ENCODE data around the gene HERC4.

DNA sequence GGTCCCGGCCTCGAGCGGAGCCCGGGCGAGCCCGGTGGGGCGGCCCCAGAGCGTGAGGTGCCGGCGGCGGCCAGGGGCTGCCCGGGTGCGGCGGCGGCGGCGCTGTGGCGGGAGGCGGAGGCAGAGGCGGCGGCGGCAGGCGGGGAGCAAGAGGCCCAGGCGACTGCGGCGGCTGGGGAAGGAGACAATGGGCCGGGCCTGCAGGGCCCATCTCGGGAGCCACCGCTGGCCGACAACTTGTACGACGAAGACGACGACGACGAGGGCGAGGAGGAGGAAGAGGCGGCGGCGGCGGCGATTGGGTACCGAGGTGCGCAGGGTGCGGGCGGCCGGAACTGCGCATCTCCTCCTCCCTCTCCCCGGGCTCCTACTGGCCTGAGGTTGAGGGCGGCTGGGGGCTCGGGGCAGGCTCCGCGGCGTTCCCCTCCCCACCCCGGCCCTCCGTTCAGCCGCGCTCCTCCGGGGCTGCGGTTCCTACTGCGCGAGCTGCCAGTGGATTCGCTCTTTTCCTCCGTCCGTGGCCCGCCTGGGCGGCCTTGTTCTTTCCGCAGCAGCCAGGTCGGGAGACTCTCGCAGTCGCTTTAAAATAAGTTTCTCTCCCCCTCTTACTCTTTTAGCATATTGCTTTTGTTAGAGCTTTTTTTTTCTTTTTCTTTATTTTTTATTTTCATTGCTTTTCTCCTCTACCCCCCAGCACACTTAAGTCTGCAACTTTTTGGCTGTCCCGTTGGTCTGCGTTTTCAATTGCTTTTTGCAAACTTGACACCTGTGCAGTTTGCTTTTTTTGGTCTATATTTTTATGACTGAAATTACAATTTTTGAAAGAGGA, 190.0 kb downstream of the HERC4 start:
- TF ChIP-seq, protein P1, sequence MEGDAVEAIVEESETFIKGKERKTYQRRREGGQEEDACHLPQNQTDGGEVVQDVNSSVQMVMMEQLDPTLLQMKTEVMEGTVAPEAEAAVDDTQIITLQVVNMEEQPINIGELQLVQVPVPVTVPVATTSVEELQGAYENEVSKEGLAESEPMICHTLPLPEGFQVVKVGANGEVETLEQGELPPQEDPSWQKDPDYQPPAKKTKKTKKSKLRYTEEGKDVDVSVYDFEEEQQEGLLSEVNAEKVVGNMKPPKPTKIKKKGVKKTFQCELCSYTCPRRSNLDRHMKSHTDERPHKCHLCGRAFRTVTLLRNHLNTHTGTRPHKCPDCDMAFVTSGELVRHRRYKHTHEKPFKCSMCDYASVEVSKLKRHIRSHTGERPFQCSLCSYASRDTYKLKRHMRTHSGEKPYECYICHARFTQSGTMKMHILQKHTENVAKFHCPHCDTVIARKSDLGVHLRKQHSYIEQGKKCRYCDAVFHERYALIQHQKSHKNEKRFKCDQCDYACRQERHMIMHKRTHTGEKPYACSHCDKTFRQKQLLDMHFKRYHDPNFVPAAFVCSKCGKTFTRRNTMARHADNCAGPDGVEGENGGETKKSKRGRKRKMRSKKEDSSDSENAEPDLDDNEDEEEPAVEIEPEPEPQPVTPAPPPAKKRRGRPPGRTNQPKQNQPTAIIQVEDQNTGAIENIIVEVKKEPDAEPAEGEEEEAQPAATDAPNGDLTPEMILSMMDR (IDR thresholded peaks at IDR 0.05) = no peak
- TF ChIP-seq ZNF263 (CRISPR knock-in tag; IDR thresholded peaks at IDR 0.05; ENCODE audit: low read depth) = no peak
- no peak for TF ChIP-seq E2F4 (CRISPR knock-in tag; IDR thresholded peaks at IDR 0.05; ENCODE audit: borderline replicate concordance, low read depth)
- no peak for TF ChIP-seq MAX (CRISPR knock-in tag; IDR thresholded peaks at IDR 0.05)
- TF ChIP-seq FOXP4 (CRISPR knock-in tag; IDR thresholded peaks at IDR 0.05) = 0 out of 2 replicates have a peak, but pooled peaks have one; percentile 13
- no peak for TF ChIP-seq ELF4 (CRISPR knock-in tag; IDR thresholded peaks at IDR 0.05; ENCODE audit: low read depth)
- no peak for TF ChIP-seq ZNF416 (CRISPR knock-in tag; IDR thresholded peaks at IDR 0.05)
- no peak for TF ChIP-seq PRRX2 (CRISPR knock-in tag; IDR thresholded peaks at IDR 0.05)
- TF ChIP-seq NR2C2 (CRISPR knock-in tag; IDR thresholded peaks at IDR 0.05) = no peak
- TF ChIP-seq JAZF1 (CRISPR knock-in tag; IDR thresholded peaks at IDR 0.05) = no peak
- TF ChIP-seq ZNF121 (CRISPR knock-in tag; IDR thresholded peaks at IDR 0.05) = no peak

All from WTC11 (cell line).